ENCODE data around the gene ITIH4.

ITIH4 gene

GRCh38 chr3:52847726-52848125 is 17.3 kb upstream of the ITIH4 start:
- no peak for DNase-seq

GRCh38 chr3:52847241-52847640 is 16.8 kb upstream of the ITIH4 start:
- no peak for DNase-seq

DNA sequence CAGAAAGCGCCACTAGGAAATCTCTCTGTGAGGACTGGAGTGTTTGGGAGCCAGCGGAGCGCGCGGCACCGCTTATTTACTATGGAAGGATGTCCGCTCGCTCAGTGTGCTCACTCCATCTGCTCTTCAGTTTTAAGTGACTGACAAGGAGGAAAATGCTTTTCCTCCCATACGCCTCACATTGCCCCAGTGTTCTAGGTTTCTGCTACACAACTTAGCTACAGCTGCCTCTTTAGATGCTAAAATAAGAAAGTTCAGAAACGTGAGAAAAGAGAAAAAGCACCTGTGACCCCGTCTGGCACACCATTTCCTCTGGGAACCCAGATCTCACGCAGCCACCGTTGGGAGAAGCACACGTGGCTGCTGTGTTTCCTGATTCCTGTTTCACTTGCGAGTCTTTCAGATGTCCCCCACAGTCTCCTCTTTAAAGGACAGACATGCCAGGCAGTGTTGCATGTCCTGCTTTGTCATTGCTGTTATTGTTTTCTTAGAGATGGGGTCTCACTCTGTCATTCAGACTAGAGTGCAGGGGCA is 16.0 kb upstream of the ITIH4 start:
- no peak for DNase-seq

- peak in 1 of 2 donors; percentile 18 for DNase-seq
Observed at GRCh38 chr3:52845691-52846431, 15.4 kb upstream of the ITIH4 start.

- DNase-seq, result no peak
Observed at GRCh38 chr3:52845157-52845556, 14.7 kb upstream of the ITIH4 start.

DNA sequence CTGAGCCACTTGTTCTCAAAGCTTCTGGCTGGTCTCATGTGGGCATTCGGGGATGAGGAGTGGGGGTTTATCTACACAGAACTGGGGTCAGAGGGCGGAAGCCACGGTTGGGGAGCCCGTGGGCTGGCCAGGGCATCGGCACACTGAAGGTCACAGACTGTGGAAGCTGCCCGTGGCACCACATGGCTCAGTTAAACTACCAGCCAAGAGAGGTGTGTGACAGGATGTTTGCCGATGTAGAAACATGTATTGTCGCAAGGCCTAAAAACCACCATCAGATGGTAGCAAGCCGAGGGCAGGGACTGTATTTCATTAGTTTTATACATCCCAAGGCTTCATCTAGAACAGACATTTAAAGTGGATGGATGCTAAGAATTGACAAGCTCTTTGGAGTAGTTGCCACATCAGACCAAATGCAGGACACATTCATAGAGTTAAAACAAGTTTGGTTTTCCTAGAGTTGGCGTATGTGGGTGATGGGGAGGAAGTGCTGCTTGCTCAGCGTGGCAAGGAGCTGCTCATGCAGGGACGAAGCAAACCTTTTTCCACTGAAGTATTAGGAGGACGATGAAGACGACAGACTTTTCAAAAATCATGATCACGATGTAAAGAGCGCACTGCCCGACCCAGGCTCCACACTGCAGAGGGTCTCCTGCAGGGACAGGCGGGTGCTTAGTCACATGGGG is 14.0 kb upstream of the ITIH4 start:
- DNase-seq, result no peak

- no peak for DNase-seq
Observed at GRCh38 chr3:52843881-52844280, 13.4 kb upstream of the ITIH4 start.

GRCh38 chr3:52843108-52843865 is 12.8 kb upstream of the ITIH4 start:
- DNase-seq, result no peak

DNA sequence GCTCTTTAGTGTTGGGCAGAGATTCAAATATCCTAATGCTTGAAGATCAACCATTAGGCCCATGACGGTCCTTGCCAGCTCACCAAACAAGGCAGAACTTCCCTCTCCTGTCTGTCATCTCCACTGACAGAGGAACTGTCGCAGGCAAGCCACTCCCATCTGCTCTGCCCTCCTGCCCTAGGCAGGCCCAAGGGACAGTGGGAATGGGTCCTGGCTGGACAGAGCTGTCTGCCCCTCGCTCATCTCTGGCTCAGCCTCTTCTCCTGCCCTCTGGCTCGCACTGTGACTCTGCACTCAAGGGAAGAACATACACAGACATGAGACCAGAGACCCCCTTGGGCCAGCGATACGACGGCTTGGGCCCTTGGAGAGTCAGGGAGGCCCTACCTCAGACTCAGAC is 12.0 kb upstream of the ITIH4 start:
- DNase-seq, result no peak

- no peak for DNase-seq
Observed at GRCh38 chr3:52841981-52842340, 11.5 kb upstream of the ITIH4 start.

DNA sequence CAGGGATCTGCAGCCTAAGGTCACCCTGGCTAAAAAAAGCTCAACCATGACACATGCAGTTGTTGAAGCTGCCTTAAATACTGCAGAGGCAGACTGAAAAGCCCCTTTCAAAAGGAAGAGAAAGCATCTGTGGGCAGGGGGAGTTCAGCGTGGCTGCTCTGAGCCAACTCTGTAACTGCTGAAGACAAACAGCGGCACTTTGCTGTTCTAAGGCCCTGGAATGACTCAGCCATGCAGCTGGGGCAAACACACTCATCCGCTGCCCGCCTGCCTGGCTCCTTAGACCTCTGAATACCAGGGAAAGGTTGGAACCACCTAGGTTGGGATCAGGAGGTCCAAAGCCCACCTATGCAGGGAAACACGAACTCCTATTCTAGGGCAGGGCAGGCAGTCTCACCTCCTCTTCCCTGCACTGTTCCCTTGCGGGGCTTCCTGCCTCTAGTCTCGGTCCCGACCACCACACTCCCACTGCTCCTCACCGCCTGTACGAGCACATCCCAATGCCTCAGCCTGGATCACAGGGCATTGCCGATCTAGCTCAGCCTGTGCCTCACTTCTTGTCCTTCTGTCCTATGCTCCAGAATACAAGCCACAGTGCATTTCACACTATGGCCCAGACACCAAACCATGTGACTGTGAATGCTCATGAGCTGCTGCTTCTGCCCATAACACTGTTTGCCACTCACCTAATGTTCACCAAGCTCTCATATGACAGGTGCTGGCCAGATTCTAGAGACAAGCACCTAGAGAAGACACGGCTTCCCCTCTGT is 10.9 kb upstream of the ITIH4 start:
- no peak for DNase-seq

GRCh38 chr3:52839892-52840545 is 9.5 kb upstream of the ITIH4 start:
- no peak for DNase-seq

- DNase-seq, result no peak
Observed at GRCh38 chr3:52839268-52839575, 8.8 kb upstream of the ITIH4 start.

DNA sequence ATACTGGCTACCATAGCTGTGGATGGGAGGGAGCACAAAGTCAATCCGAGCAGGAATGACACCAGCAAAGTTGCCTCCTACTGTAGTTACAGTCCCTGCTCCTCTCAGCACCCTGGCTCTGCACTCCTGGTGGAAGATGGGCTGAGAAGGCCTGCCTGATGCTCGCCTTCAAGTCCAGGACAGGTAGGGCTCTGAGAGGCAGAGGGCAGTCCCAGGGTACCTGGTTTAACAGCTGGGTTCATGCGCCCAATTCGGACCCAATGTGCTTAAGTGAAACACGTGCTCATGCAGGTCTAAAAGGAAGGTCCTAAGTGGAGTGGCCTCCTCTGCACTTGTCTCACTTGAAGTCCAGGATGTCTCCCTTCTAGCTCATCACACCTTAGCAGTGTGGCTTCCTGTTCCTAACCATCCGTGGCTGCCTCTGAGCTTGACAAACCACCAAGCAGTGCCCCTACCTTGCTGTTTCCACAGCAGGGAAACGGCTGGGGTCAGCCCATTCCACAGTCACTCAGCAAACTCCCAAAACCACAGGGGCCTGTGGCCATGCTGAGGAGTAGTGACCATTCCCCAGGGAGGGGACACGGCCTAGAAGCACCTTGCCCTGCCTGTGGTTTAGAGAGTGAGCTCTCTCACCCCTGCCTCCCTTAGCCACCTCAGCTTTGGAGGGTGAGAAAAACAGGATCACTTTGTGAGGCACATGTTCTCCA is 8.2 kb upstream of the ITIH4 start:
- DNase-seq, result no peak

DNA sequence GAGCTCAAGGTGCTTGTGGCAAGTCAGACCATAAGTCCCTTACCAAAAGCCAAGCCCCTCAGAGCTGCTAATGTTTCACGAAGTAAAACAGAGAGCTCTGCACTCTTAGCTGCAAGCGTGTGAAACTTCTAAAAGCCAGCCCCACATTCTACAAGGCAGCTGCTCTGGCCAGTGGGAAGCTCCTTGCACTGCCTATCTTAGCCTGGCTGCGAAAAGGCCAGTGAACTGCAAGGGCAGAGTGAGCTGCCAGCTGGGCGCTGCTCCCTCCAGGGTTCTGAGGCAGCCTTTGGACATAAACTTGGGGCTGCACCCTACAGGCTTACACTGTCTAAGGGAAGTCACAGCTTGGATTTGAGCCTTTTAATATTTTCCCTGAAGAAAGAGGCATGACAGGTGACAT is 6.5 kb upstream of the ITIH4 start:
- no peak for DNase-seq

DNA sequence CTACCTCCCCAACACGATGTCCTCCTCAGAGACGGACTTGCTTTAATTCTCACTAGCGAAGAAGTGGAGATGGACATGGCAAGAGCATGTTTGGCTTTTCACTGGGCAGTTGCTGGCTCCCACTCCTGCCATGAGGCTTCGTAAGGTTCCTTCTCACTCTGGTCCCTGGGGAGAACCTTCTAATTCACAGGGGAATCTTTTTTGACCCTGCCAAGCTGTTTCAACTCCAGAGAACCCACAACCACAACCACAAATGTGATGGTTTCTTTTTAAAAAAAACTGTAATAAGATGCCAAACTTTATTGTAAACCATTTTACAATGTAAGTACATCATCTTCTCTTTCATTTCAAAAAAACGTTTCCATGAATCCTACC is 6.0 kb upstream of the ITIH4 start:
- no peak for DNase-seq

DNA sequence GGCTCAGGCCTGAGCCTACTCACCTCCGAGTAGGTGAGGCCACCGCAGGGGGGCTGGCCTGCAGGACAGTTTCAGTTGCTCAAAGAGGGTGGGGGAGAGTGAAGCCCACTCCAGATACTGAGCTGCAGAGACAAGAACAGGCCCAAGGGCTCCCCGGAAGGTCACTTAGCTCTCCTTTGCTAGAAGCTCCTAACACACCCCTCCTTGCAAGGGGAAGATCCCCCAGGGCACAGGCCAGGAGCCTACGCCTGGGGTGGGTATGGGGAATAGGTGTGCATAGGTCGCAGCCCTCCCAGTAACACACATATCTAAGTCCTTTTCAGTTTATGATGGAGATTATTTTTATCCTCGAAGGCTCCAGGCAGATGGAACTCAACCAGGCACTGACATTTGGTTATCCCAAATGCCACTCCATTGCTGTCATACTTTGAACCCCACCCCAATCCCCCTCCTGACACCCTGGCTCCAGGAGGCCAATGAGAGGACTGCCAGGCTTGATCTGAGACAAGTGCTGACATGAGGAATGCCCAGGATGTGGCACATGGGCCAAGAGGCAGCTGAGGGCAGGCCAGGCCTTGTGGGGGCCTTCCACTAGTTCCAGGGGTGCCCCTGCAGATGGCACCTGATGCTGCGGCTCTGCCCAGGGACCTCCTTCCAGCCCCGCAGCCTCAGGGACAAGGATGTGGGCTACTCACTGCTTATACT is 5.4 kb upstream of the ITIH4 start:
- no peak for DNase-seq

- DNase-seq, result no peak
Observed at GRCh38 chr3:52834871-52835501, 4.5 kb upstream of the ITIH4 start, which contains the start of gene MUSTN1. TSS of gene MUSTN1 (minus strand) at chr3:52835019. CDS start at chr3:52834948, 71 bp downstream.

GRCh38 chr3:52833202-52833601 is 2.7 kb upstream of the ITIH4 start:
- DNase-seq, result no peak

DNA sequence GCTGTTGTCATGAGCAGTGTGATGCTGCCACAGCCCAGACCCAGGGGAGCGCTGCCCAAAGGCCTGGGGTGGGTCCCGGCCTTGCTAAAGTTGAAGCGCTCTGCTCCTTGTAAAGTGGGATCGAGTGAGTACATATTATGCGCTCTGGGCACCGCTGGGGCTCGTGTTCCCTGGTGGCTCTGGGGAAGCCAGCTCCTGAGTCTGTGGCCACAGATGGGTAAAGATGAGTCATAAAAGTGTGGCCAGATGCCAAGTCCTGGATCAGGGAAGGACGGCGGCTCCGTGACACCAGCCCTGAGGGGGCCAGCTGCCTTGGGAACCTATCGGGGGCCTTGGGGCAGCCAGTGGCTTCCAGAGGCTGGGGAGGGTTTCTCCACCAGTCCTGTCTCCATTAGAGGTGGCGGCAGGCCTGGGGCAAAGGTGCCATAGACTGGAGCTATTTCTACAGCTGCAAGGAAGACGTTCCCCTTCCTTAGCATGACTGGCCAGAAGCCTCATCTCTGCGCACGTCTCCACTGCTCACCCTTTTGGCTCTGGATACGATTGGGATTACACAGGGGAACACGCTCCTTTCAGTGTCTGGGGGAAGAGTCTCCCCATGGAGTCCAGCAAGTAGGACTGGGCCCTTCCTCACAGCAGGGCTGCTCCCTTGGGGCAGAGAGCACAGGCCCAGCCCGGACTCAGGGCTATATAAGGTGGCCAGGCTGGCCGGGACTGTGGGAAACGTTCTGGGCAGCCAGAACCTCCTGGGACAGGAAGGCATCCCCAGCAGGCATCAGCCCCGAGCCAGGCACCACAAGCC is 1.2 kb upstream of the ITIH4 start:
- DNase-seq, result no peak

Data from stimulated activated CD4-positive, alpha-beta T cell treated with anti-CD3 and anti-CD28 coated beads, Interleukin-2, amount 100 ng/mL, for 48 hours (primary cell).